CD4-positive, alpha-beta T cell treated with Interleukin-17A for 4 hours (primary cell): Measurements from ENCODE around the gene TBC1D22A.
"Not testable (repeated sequence)": the region's sequence is repeated elsewhere in the genome, so short reads cannot be mapped to it uniquely, and the experiment has no call there.

Experiments used
- DNase-seq: peaks from one replicate; pipeline ENCODE4 v3.0.0-alpha.2; 2020; ENCODE audit warnings: mixed read lengths

Gene TBC1D22A, protein sequence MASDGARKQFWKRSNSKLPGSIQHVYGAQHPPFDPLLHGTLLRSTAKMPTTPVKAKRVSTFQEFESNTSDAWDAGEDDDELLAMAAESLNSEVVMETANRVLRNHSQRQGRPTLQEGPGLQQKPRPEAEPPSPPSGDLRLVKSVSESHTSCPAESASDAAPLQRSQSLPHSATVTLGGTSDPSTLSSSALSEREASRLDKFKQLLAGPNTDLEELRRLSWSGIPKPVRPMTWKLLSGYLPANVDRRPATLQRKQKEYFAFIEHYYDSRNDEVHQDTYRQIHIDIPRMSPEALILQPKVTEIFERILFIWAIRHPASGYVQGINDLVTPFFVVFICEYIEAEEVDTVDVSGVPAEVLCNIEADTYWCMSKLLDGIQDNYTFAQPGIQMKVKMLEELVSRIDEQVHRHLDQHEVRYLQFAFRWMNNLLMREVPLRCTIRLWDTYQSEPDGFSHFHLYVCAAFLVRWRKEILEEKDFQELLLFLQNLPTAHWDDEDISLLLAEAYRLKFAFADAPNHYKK

DNA sequence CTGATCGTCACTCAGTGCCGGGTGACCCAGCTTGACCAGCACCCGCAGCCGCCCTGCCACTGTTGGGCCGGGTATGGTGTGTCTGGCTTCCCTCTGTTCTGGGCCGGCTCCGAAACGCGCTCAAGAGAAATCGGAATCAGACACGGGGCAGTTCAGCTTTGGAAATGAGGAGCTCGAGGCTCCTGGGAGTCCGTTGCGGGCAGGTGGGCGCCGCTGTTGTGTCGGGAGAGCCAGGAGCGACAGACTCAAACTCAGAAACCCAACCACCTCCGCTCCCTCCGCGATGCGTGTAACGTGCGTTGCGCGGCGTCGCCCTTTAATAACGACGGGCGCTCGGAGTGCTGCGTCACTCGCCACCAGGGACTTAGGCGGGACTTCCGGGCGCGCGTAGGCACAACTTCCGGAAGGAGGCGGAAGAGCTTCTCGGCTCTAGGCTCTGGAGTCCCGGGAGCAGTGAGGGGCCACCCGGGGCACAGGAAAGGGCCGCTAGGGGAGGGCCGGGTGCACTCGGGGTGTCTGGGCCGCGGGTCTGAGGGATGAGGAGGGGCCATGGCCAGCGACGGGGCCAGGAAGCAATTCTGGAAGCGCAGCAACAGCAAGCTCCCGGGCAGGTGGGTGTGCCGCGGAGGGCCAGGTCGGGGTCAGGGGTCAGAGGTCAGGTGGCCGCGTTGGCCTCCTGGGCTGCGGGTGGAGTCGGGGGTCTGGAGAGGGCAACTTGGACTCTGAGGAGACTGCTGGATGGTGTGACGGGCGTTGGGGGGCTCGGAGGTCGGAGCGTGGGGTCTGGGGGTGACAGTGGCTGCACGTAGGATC is at the start of gene TBC1D22A:
TBC1D22A (plus strand) TSS at position 413 of the 813 bp plus-strand sequence; CDS start at position 550, 137 bp downstream.
- DNase-seq: peak; percentile 96

- DNase-seq: no peak
Observed at GRCh38 chr22:46714550-46714949, 47.9 kb upstream of the TBC1D22A start.

DNA sequence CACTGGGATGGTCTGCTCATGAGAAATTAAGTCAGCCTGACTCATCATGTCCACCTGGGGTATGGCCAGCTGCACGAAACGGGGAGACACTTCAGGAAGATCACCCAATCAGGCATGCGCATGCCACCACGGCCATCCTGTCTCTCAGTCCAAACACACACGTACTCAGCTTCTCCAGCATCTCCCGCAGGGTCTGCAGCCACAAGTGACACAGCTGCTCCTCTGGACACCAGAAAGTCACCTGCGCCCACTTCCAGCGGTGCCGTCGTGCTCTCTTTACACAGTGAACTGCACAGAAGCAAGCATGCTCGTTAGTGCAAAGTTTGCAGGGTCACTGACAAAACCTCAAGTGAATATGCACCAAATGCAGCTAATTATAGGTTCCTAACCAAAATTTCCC is 42.5 kb upstream of the TBC1D22A start:
- DNase-seq: no peak

DNA sequence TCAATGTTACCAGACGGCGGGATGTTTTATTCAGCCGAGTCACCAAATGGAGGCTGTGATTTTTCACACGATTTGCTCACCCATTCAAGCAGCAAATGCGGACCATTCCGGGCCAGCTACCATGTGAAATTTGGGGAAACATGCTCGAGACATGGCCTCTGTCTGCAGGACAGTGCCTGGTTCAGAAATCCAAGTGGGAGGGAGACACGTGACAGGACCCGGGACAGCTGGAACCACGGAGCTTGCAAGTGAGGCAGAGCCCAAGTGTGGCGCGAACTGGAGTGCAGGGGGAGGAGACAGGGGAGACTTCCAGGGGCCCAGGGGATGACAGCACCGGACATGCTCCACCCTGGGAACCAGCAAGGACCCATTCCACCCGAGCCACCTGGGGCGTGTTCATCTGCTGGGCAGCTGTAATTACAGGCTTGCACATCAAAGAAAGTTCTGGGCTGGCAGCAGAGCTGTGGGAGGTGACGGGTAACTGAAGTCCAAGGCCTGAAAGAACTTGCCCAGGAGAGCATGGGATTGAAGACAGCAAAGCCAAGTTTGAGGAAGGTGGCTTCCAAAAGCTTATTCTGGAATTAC is 40.9 kb upstream of the TBC1D22A start:
- DNase-seq: no peak

DNA sequence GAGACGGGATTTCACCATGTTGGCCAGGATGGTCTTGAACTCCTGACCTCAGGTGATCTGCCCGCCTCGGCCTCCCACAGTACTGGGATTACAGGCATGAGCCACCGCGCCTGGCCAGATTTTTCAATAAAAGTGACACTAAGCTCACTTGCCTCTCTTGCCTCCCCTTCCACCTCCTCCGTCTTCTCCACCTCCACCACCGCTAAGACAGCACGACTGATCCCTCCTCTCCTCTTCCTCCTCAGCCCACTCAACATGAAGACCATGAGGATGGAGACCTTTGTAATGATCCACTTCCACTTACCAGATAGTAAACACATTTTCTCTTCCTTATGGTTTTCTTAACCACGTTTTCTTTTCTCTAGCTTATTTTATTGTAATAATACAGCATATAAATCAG is 38.6 kb upstream of the TBC1D22A start:
- no peak for DNase-seq

- no peak for DNase-seq
Observed at GRCh38 chr22:46725096-46725495, 37.4 kb upstream of the TBC1D22A start.

GRCh38 chr22:46726066-46726985 is 36.1 kb upstream of the TBC1D22A start:
- DNase-seq: no peak

DNA sequence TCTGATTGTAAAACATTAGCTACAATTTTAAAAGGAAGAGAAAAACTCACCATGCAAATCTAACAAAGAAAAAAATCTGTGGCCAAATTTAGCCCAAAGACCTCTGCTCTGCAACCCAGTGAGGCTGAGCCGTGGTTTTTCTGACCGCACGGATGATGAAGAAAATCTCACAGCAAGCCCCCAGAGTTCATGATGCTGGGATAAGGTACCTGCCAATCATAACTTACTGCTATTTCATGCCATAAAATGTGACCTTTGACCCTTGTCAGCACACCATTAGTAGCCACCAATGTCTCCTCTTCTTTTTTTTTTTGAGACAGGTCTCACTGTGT is 35.5 kb upstream of the TBC1D22A start:
- no peak for DNase-seq

GRCh38 chr22:46727813-46728364 is 34.6 kb upstream of the TBC1D22A start:
- DNase-seq: no peak

DNA sequence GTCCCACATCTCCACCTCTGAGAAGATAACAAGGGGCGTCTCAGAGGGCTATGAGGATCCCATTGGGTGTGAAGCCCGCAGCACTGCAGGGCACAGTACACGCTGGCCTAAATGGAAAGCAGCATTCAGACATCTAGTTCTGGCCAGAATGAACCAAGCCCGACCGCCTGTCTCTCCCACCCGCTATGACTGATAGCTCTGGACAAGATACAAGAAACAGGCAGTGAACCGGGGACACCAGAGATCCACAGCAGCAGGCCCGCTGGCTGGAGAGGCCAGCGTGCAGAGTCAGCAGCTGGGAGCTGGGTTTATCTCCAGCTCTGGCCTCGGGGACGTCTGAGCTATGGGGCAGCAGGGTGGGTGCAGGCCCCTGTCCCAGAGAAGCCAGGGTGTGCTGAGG is 34.0 kb upstream of the TBC1D22A start:
- DNase-seq: no peak

GRCh38 chr22:46730568-46731245 is 31.7 kb upstream of the TBC1D22A start:
- DNase-seq: no peak

DNA sequence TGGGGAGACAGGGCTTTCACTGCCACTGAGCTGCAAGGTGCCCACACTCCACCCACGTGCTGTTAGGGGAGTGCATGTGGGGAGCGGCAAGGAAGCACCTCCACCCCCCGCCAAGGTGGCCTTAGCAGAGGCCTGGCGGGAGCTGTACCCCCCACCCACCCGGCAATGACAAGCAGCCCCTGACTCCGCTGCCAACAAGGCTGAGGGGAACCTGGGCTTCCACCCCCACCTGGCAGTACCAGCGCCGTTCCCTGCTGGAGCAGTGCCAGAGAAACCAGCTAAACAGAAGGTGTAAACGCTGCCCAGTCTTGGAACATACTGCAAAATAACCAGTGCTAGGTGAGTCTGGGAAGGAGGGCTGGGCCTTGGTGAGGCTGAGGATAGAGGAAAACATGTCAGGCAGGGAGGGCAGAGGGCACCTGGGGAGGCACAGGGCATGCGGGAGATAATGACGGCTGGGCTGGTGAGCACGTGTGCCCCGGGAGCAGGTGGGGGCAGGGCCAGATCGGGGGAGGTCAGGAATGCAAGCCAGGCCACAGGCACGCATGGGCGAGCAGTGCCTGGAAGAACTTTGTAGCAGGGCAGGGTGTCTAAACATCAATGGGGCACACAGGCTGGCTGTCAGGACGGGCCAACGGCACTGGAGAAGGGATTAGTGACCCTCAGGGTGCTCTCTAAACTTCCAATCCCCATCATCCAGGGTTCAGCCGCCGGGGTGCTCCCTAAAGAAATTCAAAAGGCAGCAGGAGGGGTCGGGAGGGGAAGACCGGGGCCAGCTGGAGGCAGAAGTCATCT is 31.0 kb upstream of the TBC1D22A start:
- DNase-seq: no peak

- no peak for DNase-seq
Observed at GRCh38 chr22:46732041-46732379, 30.4 kb upstream of the TBC1D22A start.

DNA sequence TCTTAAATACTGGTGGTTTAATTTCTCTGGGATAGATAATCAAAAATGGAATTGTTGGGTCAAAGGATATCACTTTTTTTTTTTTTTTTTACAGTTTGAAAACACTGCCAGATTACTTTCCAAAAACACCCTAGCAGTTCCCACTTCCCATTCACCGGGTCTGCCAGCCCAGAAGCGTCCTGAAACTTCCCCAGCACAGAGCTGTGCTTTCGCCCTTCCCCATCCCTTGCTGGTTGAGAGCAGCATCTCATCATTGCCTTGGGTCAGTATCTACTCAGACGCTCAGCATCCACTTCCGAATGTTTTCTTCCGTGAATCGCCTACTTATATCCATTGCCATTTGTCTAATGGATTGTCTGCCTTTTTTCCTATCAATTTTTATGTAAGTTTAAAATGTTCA is 29.9 kb upstream of the TBC1D22A start:
- no peak for DNase-seq

DNA sequence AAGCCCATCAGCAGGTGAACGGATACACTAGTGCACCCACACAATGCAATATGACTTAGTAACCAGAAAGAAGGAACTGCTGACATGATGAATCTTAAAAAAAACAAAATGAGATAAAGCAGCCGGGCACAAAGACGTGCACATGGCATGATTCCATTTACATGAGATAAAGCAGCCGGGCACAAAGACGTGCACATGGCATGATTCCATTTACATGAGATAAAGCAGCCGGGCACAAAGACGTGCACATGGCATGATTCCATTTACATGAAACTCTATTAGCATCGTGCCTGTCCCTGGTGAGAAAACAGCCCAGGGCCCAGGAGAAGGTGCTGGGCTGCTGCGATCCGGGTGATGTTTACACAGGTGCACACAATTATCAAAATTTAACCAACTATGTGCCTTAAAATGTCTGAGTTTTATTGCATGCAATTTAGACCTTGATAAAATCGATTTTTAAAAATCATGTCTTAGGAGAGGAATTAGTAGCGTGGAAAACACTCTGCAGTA is 28.2 kb upstream of the TBC1D22A start:
- not testable (repeated sequence) for DNase-seq

DNA sequence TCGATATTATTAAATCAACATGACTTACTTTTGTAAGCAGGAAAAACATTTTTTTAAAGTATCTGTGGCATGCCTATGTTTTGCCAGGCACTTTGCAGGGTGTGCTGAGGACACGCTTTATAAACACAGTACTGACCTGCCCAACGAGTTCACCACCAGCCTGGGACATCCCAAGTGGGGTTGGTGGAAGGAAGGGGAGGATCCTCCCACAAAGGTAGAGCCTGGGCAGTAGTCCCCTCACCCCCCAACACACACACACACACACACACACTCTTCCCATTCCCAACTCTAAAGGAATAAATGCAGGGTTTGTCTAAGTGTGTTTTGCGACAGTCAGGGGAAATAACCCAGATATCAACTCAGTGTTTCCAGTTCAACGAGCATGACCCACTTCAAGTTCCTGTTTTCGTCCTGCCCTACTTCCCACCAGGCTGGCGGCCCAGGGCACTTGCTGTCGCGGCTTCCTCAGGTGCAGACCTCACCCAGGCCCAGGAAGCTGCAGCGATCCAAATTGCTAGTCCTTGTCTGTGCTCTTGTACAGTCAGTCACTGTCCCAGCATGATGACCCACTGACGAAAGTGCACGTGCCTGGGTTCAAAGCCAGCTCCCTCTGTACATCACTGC is 27.5 kb upstream of the TBC1D22A start:
- peak; percentile 85 for DNase-seq

DNA sequence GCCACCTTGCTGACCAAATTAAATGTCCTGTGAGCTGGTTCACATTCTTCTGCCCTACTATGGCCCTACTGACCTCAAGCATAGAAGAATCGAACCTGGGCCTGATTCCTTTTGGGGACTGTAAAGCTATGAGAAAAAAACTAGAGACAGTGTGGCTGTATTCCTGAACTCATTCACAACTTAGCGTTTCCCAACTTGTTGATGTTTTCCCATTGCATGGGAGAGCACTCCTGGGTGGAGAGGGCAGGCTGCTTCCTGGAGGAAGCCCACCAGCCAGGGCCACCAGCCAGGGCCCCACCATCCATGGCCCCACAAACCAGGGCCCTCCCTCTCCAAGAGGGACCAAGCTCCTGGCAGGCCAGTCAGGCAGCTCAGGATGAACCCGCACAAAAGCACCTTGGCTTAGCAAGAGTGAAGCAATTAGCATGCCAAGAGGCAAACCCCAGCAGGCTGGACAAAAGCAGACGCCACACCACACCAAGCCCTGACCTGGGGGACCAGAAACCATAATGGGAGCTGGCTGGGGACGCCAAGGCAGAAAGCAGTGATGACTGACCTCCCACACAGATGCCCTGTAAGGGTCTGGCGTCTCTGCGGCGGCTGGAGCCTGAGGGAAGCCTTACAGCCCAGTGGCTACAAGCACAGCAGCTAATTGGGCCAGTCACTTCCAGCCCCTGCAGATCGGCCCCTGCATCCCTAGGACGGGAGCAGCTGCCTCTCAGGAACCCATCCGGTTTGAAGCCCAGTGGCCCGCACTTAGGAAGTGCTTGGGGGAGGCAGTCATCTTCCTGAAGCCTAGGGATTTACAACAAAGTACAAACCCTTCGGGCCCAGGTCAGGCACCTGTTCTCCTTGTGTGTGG is 26.5 kb upstream of the TBC1D22A start:
- peak; percentile 19 for DNase-seq

DNA sequence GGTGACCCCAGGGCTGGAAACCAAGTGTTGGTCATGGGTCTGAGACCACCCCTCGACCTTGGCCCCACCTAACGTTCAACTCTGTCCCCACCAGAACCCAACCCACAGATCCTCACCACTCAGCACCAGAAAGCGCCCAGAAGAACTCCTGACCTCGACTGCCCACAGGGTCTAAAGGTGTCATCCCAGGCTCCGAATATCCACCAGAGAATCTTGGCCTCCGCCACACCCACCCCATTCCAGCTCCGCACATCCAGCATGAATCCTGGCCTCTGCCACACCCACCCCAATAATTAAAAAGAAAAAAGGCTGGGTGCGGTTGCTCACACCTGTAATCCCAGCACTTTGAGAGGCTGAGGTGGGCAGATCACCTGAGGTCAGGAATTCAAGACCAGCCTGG is 25.7 kb upstream of the TBC1D22A start:
- no peak for DNase-seq
